Left colon (tissue), 2 donors: Measurements from ENCODE around the gene SHMT2. TPM values are rescaled to one million over a fixed set of nuclear protein-coding genes. Genes with fewer than 3 reads are reported as not detected.

Experiments
- ATAC-seq: fragments of 200-7000 bp; cut with Tn5 transposase; one replicate; pipeline ENCODE4 v1.9.1; 2020; ENCODE audit warnings: mild to moderate bottlenecking, moderate library complexity
- DNase-seq, 2 donors: peaks; one replicate each; pipeline ENCODE4 v3.0.0-alpha.2; 2020
- intact Hi-C, 2 donors: fragments of 100-400 bp; cut with DNase I in 1 of 2; cut with micrococcal nuclease in 1 of 2; formaldehyde crosslinking; loops; one replicate each; pipeline versions ENCODE4 v1.11.2 to v1.14.0; 2022; cut with DNase I, micrococcal nuclease
- total RNA-seq, 2 donors: library from RNA; stranded (reverse); fragmentation: NEBNext Ultra II Directional; extraction: Animal tissue kit (Norgen Biotek cat#: 25700); gene quantifications; one replicate each; pipeline ENCODE4 v1.2.1, GENCODE V29; 2021
- donor health status: DM: no; HTN: no; CAD: no.
- donor health status: DM: yes; HTN: yes; CAD: no.

SHMT2 gene
- total RNA-seq, 2 donors from 2014 or later: 45.3 to 58.8 TPM

GRCh38 chr12:57211791-57212700 is 17.5 kb upstream of the SHMT2 start:
- intact Hi-C loops: no loop called here
- DNase-seq (no peak), ATAC-seq (no peak)

GRCh38 chr12:57212701-57213057 is 16.8 kb upstream of the SHMT2 start:
- no peak for DNase-seq
- ATAC-seq: no peak
- intact Hi-C loops: no loop called here

GRCh38 chr12:57213058-57213715 is 16.3 kb upstream of the SHMT2 start:
- DNase-seq (peak; percentile 82 to 87), ATAC-seq (peak; percentile 81)
- intact Hi-C loops: no loop called here

- intact Hi-C loops: no loop called here
- ATAC-seq (peak; percentile 16), DNase-seq (no peak)
These were observed 15.6 kb upstream of the SHMT2 start for GRCh38 chr12:57213763-57214397.

GRCh38 chr12:57214398-57214781 is 15.1 kb upstream of the SHMT2 start:
- peak; percentile 57 to 73 for DNase-seq
- intact Hi-C loops: no loop called here
- ATAC-seq: peak; percentile 61

GRCh38 chr12:57215065-57215464 is 14.4 kb upstream of the SHMT2 start:
- intact Hi-C loops: no loop called here
- DNase-seq (no peak), ATAC-seq (no peak)

DNA sequence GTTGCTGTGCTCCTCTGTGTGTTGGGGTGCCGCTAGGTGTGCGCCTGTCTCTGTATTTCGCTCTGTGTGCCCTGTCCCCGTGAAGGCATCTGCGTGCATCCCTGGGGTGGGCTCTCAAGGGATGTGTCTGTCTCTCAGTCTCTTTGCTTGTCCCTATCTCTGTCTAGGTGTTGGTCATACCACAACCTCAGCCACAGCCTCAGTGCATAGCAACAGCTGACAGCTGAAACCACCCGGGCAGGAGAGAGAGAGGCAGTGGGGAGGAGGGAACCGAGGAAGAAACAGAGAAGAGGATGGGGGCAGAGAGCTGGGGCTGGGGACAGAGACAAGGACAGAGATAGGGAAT is 13.9 kb upstream of the SHMT2 start:
- ATAC-seq: no peak
- intact Hi-C loops: no loop called here
- no peak for DNase-seq

GRCh38 chr12:57216014-57216911 is 13.2 kb upstream of the SHMT2 start, which contains the start of gene NXPH4:
NXPH4 (plus strand) TSS chr12:57216794; CDS start chr12:57216970, 176 bp downstream.
- intact Hi-C loops: no loop called here
- DNase-seq: peak in 1 of 2 donors; percentile 63
- peak; percentile 10 for ATAC-seq

DNA sequence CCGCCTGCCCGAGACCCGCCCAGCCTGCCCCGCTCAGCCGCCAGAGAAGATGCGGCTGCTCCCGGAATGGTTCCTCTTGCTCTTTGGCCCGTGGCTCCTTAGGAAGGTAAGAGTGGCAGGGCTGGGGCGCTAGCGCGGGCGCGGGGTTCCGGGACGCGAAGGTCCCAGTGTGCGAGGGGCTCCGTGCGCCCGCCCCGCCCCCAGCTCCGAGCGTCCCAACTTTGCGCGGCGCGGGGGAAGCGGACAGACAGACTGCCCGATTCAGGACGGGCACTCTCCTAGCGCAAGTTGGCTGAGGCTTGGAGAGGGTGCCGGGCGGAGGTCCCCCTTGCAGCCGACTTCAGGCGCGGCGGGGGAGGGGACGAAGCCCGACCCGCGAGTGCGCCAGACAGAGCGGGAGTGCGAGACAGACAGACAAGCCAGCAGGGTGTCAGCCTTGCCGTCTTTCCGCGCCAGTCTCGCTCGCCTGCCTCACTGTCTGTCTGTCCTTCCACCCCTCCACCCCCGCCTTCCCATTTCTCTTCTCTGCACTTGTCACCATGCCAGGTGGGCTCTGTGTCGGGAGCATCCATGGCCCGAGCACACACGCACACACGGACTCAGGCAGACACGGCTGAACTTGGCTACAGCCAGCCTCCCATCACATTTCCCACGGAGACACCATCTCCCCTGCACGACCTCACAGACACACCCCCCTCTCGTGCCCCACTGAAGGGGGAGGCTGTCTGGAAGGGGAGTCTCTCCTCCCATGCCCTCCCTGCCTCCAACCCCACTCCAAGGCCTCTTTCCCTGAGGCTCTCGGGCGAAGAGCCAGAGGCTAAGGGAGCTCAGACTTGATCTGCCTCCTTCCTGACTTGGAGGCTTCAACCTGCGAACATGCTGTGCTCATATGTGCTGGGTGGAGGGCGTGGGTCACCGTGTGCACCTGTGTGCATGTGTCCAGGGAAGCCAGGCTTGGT is 12.3 kb upstream of the SHMT2 start:
- intact Hi-C loops: no loop called here
- ATAC-seq: no peak
- DNase-seq: no peak

DNA sequence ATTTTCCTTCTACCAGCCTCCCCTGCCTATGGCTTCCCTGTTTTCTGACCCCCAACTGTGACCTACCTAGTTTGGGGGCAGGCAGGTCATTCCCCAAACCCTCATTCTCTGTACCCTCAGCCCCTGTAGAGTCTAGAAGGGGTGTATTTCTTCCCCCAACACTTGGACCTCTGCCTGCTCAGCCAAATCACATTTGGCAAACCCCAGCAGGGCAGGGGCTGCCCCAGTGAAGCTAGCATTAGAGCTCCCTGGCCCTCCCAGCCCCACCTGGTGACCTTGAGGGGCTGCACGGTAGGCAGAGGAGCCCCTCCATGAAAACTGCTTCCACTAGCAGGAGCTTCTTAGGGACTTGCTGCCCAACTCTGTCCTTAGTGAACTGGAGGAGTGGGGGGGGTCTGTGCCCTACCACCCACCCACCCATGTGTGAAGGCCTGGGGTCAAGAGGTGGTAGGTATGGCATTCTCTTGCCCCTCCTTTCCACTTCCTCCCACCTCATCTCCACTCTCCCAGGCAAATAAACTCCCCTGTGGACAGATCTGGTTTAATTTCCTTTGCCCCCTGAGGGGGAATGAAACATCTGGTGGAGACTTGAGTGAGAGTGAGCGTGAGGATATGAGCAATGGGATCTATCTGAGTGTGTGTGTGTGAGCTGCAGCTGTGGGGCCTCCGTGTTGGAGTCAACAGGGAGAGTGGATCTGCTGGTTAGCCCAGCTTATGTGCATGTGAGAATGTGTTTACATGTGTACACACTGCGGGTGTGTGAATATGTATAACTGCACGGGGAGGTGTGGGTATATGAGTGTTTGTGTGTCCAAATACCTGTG is 11.3 kb upstream of the SHMT2 start:
- intact Hi-C loops: no loop called here
- ATAC-seq (no peak), DNase-seq (no peak)

DNA sequence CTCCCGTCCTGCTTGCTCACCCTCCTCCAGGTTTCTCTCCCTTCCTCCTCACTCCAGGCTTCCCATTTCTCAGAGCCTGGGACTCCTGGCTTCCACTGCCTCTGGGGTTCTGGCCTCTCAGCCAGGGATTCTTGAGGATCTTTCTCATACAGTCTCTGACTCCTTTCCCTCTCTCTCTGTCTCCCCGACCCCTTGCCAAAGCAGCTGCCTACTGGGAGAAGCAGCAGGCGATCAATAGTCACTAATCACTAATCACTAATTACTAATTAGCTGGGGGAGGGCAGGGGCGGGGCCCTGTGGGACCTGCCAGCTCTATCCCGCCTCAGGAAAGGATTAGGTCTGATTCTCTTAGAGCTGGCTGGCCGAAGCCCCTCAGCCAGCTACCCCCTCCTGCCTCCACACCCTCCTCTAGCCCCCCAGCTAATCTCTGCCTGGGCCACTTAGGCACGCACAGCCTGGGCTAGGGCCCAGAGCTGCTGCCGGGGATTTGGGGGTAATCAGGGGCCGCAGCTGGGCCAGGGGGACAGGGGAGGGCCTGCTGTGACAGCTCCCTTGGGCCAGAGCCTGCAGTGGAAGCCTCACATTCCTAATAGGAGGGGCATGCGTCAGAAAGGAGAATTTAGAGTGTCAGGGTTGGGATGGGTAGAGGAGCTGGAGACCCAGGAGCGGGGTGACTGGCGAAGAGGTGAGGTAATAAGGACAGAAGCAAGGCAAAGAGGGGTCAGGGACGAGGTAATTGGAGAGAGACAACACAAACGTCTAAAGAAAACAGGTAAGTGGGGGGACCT is 10.1 kb upstream of the SHMT2 start:
- intact Hi-C loops: no loop called here

GRCh38 chr12:57219993-57220754 is 9.3 kb upstream of the SHMT2 start:
- intact Hi-C loops: no loop called here
- ATAC-seq (no peak), DNase-seq (no peak)

More for the DNA sequence above, 10.1 kb upstream of the SHMT2 start:
- ATAC-seq (no peak), DNase-seq (no peak)

GRCh38 chr12:57220770-57221168 is 8.7 kb upstream of the SHMT2 start:
- ATAC-seq (no peak), DNase-seq (no peak)
- intact Hi-C loops: no loop called here

GRCh38 chr12:57221169-57221917 is 8.2 kb upstream of the SHMT2 start:
- ATAC-seq: no peak
- no peak for DNase-seq
- intact Hi-C loops: no loop called here
